Measurements from ENCODE around the gene CAPN1. TPM values are rescaled to one million over a fixed set of nuclear protein-coding genes. Genes with fewer than 3 reads are reported as not detected.

CAPN1 gene
- total and polyA plus RNA-seq, 9 of the 15 experiments (the other 6 are each of a cell fraction or from before 2014, with no cell fraction given), result 3.5 to 199 (median 61.6) TPM

- TF ChIP-seq, protein P1, sequence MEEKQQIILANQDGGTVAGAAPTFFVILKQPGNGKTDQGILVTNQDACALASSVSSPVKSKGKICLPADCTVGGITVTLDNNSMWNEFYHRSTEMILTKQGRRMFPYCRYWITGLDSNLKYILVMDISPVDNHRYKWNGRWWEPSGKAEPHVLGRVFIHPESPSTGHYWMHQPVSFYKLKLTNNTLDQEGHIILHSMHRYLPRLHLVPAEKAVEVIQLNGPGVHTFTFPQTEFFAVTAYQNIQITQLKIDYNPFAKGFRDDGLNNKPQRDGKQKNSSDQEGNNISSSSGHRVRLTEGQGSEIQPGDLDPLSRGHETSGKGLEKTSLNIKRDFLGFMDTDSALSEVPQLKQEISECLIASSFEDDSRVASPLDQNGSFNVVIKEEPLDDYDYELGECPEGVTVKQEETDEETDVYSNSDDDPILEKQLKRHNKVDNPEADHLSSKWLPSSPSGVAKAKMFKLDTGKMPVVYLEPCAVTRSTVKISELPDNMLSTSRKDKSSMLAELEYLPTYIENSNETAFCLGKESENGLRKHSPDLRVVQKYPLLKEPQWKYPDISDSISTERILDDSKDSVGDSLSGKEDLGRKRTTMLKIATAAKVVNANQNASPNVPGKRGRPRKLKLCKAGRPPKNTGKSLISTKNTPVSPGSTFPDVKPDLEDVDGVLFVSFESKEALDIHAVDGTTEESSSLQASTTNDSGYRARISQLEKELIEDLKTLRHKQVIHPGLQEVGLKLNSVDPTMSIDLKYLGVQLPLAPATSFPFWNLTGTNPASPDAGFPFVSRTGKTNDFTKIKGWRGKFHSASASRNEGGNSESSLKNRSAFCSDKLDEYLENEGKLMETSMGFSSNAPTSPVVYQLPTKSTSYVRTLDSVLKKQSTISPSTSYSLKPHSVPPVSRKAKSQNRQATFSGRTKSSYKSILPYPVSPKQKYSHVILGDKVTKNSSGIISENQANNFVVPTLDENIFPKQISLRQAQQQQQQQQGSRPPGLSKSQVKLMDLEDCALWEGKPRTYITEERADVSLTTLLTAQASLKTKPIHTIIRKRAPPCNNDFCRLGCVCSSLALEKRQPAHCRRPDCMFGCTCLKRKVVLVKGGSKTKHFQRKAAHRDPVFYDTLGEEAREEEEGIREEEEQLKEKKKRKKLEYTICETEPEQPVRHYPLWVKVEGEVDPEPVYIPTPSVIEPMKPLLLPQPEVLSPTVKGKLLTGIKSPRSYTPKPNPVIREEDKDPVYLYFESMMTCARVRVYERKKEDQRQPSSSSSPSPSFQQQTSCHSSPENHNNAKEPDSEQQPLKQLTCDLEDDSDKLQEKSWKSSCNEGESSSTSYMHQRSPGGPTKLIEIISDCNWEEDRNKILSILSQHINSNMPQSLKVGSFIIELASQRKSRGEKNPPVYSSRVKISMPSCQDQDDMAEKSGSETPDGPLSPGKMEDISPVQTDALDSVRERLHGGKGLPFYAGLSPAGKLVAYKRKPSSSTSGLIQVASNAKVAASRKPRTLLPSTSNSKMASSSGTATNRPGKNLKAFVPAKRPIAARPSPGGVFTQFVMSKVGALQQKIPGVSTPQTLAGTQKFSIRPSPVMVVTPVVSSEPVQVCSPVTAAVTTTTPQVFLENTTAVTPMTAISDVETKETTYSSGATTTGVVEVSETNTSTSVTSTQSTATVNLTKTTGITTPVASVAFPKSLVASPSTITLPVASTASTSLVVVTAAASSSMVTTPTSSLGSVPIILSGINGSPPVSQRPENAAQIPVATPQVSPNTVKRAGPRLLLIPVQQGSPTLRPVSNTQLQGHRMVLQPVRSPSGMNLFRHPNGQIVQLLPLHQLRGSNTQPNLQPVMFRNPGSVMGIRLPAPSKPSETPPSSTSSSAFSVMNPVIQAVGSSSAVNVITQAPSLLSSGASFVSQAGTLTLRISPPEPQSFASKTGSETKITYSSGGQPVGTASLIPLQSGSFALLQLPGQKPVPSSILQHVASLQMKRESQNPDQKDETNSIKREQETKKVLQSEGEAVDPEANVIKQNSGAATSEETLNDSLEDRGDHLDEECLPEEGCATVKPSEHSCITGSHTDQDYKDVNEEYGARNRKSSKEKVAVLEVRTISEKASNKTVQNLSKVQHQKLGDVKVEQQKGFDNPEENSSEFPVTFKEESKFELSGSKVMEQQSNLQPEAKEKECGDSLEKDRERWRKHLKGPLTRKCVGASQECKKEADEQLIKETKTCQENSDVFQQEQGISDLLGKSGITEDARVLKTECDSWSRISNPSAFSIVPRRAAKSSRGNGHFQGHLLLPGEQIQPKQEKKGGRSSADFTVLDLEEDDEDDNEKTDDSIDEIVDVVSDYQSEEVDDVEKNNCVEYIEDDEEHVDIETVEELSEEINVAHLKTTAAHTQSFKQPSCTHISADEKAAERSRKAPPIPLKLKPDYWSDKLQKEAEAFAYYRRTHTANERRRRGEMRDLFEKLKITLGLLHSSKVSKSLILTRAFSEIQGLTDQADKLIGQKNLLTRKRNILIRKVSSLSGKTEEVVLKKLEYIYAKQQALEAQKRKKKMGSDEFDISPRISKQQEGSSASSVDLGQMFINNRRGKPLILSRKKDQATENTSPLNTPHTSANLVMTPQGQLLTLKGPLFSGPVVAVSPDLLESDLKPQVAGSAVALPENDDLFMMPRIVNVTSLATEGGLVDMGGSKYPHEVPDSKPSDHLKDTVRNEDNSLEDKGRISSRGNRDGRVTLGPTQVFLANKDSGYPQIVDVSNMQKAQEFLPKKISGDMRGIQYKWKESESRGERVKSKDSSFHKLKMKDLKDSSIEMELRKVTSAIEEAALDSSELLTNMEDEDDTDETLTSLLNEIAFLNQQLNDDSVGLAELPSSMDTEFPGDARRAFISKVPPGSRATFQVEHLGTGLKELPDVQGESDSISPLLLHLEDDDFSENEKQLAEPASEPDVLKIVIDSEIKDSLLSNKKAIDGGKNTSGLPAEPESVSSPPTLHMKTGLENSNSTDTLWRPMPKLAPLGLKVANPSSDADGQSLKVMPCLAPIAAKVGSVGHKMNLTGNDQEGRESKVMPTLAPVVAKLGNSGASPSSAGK (IDR thresholded peaks at IDR 0.05), result peak; percentile 64
- TF ChIP-seq ZNF224 (CRISPR knock-in tag; IDR thresholded peaks at IDR 0.05) (no peak), LEF1 (IDR thresholded peaks at IDR 0.05) (0 out of 2 replicates have a peak, but pooled peaks have one; percentile 28), TAF7 (tag; IDR thresholded peaks at IDR 0.05) (peak; percentile 14; the same call in 1 of the 2 replicates), ZNF165 (CRISPR knock-in tag; IDR thresholded peaks at IDR 0.05; ENCODE audit: borderline replicate concordance) (no peak), SIN3B (IDR thresholded peaks at IDR 0.05; ENCODE audit: low read depth) (no peak), RB1 (IDR thresholded peaks at IDR 0.05; ENCODE audit: low read depth) (0 out of 2 replicates have a peak, but pooled peaks have one; percentile 36), THRA (IDR thresholded peaks at IDR 0.05) (no peak), MAZ (CRISPR knock-in tag; conservative IDR thresholded peaks at IDR 0.05 in 1 of 2, IDR thresholded peaks at IDR 0.05 in 1 of 2) (peak; percentile 66 to 67; a peak in 3 of 4 replicates)
- TF ChIP-seq, protein P2, sequence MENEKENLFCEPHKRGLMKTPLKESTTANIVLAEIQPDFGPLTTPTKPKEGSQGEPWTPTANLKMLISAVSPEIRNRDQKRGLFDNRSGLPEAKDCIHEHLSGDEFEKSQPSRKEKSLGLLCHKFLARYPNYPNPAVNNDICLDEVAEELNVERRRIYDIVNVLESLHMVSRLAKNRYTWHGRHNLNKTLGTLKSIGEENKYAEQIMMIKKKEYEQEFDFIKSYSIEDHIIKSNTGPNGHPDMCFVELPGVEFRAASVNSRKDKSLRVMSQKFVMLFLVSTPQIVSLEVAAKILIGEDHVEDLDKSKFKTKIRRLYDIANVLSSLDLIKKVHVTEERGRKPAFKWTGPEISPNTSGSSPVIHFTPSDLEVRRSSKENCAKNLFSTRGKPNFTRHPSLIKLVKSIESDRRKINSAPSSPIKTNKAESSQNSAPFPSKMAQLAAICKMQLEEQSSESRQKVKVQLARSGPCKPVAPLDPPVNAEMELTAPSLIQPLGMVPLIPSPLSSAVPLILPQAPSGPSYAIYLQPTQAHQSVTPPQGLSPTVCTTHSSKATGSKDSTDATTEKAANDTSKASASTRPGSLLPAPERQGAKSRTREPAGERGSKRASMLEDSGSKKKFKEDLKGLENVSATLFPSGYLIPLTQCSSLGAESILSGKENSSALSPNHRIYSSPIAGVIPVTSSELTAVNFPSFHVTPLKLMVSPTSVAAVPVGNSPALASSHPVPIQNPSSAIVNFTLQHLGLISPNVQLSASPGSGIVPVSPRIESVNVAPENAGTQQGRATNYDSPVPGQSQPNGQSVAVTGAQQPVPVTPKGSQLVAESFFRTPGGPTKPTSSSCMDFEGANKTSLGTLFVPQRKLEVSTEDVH (IDR thresholded peaks at IDR 0.05; ENCODE audit: low read depth, partially characterized antibody), result peak; percentile 40
Observed at GRCh38 chr11:65225279-65226102, 43.8 kb downstream of the CAPN1 start (continued).

Measured in K562 (cell line).